GM19328 (cell line): ENCODE measurements around the gene MRPL24.

ENCODE experiments used
- ATAC-seq: cut with Tn5 transposase; IDR thresholded peaks from one replicate; pipeline ENCODE4 v1.9.1; 2021; ENCODE audit warnings: mild to moderate bottlenecking, moderate library complexity; ENCODE audit not compliant: unreplicated experiment

The MRPL24 gene

GRCh38 chr1:156744786-156745419 lies 4.0 kb upstream of the MRPL24 start:
- no peak for ATAC-seq

- ATAC-seq, result no peak
Measured at GRCh38 chr1:156744344-156744743, 3.5 kb upstream of the MRPL24 start.

GRCh38 chr1:156743367-156744302 lies 2.7 kb upstream of the MRPL24 start:
- no peak for ATAC-seq

GRCh38 chr1:156742801-156743200 lies 1.9 kb upstream of the MRPL24 start:
- ATAC-seq, result no peak

GRCh38 chr1:156742017-156742416 lies 1.1 kb upstream of the MRPL24 start:
- no peak for ATAC-seq

GRCh38 chr1:156741481-156741983 lies 644 bp upstream of the MRPL24 start:
- ATAC-seq, result no peak

GRCh38 chr1:156740237-156740740 lies 599 bp downstream of the MRPL24 start:
- peak; percentile 4 for ATAC-seq

GRCh38 chr1:156738916-156739315 lies 2.0 kb downstream of the MRPL24 start:
- no peak for ATAC-seq

GRCh38 chr1:156738407-156738806 lies 2.5 kb downstream of the MRPL24 start:
- ATAC-seq, result no peak

GRCh38 chr1:156733989-156734584 lies 6.8 kb downstream of the MRPL24 start:
- ATAC-seq, result no peak

GRCh38 chr1:156728599-156729462 lies 12.1 kb downstream of the MRPL24 start, which contains the start of gene ISG20L2:
Gene ISG20L2 (minus strand): TSS chr1:156728766. CDS start chr1:156727652, 1,114 bp downstream.
- peak; percentile 89 for ATAC-seq

- peak; percentile 50 for ATAC-seq
Measured at GRCh38 chr1:156727926-156728598, 12.8 kb downstream of the MRPL24 start, which contains the start of gene METTL25B. Gene METTL25B (plus strand): TSS chr1:156728469. CDS start chr1:156729105, 636 bp downstream.

- no peak for ATAC-seq
Measured at GRCh38 chr1:156727492-156727891, 13.4 kb downstream of the MRPL24 start.

GRCh38 chr1:156726549-156727226 lies 14.2 kb downstream of the MRPL24 start:
- no peak for ATAC-seq

GRCh38 chr1:156725683-156726280 lies 15.1 kb downstream of the MRPL24 start:
- peak; percentile 34 for ATAC-seq

- no peak for ATAC-seq
Measured at GRCh38 chr1:156721535-156721934, 19.4 kb downstream of the MRPL24 start.

GRCh38 chr1:156721131-156721530 lies 19.8 kb downstream of the MRPL24 start:
- ATAC-seq, result no peak

GRCh38 chr1:156717351-156717750 lies 23.5 kb downstream of the MRPL24 start:
- no peak for ATAC-seq

GRCh38 chr1:156714830-156715229 lies 26.1 kb downstream of the MRPL24 start:
- no peak for ATAC-seq
